ENCODE measurements around the gene ADCY9.

DNA sequence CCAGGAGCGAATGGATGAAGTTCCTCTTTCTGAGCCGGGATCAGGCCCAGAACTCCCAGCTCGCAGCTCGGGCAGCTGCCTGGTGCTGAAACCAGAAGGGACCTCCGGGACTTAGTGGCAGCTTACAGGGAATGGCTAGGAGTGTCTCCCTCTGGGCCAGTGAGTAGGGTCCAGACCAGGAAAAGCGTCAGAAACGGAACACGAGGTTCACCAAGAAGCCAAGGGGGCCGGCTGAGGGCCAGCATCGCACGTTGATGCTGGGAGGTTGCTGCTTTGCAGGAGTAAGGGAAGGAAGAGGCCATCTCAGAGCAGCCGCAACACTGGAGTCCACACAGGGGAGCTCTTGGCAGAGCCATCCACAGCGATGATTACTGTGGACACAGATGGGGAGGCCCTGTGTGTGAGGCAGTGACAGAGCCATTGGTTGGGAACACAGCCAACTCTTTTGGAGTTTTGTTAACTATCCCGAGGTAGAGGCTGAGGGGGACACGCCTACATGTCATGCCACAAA, 161.8 kb downstream of the ADCY9 start:
- TF ChIP-seq, protein P1, sequence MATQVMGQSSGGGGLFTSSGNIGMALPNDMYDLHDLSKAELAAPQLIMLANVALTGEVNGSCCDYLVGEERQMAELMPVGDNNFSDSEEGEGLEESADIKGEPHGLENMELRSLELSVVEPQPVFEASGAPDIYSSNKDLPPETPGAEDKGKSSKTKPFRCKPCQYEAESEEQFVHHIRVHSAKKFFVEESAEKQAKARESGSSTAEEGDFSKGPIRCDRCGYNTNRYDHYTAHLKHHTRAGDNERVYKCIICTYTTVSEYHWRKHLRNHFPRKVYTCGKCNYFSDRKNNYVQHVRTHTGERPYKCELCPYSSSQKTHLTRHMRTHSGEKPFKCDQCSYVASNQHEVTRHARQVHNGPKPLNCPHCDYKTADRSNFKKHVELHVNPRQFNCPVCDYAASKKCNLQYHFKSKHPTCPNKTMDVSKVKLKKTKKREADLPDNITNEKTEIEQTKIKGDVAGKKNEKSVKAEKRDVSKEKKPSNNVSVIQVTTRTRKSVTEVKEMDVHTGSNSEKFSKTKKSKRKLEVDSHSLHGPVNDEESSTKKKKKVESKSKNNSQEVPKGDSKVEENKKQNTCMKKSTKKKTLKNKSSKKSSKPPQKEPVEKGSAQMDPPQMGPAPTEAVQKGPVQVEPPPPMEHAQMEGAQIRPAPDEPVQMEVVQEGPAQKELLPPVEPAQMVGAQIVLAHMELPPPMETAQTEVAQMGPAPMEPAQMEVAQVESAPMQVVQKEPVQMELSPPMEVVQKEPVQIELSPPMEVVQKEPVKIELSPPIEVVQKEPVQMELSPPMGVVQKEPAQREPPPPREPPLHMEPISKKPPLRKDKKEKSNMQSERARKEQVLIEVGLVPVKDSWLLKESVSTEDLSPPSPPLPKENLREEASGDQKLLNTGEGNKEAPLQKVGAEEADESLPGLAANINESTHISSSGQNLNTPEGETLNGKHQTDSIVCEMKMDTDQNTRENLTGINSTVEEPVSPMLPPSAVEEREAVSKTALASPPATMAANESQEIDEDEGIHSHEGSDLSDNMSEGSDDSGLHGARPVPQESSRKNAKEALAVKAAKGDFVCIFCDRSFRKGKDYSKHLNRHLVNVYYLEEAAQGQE (IDR thresholded peaks at IDR 0.05; ENCODE audit: unreplicated experiment), result no peak
- TF ChIP-seq, protein P2, sequence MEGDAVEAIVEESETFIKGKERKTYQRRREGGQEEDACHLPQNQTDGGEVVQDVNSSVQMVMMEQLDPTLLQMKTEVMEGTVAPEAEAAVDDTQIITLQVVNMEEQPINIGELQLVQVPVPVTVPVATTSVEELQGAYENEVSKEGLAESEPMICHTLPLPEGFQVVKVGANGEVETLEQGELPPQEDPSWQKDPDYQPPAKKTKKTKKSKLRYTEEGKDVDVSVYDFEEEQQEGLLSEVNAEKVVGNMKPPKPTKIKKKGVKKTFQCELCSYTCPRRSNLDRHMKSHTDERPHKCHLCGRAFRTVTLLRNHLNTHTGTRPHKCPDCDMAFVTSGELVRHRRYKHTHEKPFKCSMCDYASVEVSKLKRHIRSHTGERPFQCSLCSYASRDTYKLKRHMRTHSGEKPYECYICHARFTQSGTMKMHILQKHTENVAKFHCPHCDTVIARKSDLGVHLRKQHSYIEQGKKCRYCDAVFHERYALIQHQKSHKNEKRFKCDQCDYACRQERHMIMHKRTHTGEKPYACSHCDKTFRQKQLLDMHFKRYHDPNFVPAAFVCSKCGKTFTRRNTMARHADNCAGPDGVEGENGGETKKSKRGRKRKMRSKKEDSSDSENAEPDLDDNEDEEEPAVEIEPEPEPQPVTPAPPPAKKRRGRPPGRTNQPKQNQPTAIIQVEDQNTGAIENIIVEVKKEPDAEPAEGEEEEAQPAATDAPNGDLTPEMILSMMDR (conservative IDR thresholded peaks at IDR 0.05; ENCODE audit: low read depth in 2 of 2), result peak in 1 of 2 experiments; percentile 15; a peak in 1 of 4 replicates
- no peak for TF ChIP-seq EZH2 (IDR thresholded peaks at IDR 0.05; ENCODE audit: low read depth, unreplicated experiment)
- TF ChIP-seq POLR2AphosphoS5 (IDR thresholded peaks at IDR 0.05; ENCODE audit: low read depth), result no peak
- no peak for TF ChIP-seq JUNB (IDR thresholded peaks at IDR 0.05; ENCODE audit: unreplicated experiment)
- TF ChIP-seq EZH2phosphoT487 (IDR thresholded peaks at IDR 0.05; ENCODE audit: unreplicated experiment), result no peak
- no peak for TF ChIP-seq CREB1 (CRISPR knock-in tag; IDR thresholded peaks at IDR 0.05; ENCODE audit: low read depth)
- no peak for TF ChIP-seq ZNF114 (CRISPR knock-in tag; IDR thresholded peaks at IDR 0.05)
- TF ChIP-seq, protein P3, sequence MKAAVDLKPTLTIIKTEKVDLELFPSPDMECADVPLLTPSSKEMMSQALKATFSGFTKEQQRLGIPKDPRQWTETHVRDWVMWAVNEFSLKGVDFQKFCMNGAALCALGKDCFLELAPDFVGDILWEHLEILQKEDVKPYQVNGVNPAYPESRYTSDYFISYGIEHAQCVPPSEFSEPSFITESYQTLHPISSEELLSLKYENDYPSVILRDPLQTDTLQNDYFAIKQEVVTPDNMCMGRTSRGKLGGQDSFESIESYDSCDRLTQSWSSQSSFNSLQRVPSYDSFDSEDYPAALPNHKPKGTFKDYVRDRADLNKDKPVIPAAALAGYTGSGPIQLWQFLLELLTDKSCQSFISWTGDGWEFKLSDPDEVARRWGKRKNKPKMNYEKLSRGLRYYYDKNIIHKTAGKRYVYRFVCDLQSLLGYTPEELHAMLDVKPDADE (IDR thresholded peaks at IDR 0.05), result no peak
- TF ChIP-seq NANOG (IDR thresholded peaks at IDR 0.05; ENCODE audit: borderline replicate concordance), result no peak
- no peak for TF ChIP-seq STAT1 (IDR thresholded peaks at IDR 0.05; ENCODE audit: unreplicated experiment)
- no peak for TF ChIP-seq ZNF331 (CRISPR knock-in tag; IDR thresholded peaks at IDR 0.05; ENCODE audit: low read depth)

Measured in GM23338 (cell line).